Measurements from ENCODE around the gene RUNX2. TPM values are rescaled to one million over a fixed set of nuclear protein-coding genes. Genes with fewer than 3 reads are reported as not detected.

Gene RUNX2
- total and polyA plus RNA-seq, 10 of the 15 experiments (the other 5 are each of a cell fraction or from before 2014, with no cell fraction given): 0.01 to 0.77 (median 0.15) TPM; not detected in 3

- DNase-seq (ENCODE audit: low read depth, low spot score) (no peak), FAIRE-seq (no peak), ATAC-seq (no peak)
- H3K4me2 ChIP-seq (ENCODE audit: control insufficient read depth, insufficient read depth): no peak overlapping the region
- no peak overlapping the region for H3K4me3 ChIP-seq
- H3K9ac ChIP-seq (ENCODE audit: control insufficient read depth, insufficient read depth, low read length): no peak overlapping the region
- ChIA-PET RAD21 (ENCODE audit: unreplicated experiment) (interaction anchor here (0.7 to 1.7 kb wide), 2 partner anchors 299 to 762 kb away, joined by 3 to 4 read pairs; no protein-coding TSS in a partner anchor), POLR2A (no interaction called here), SMC1A (ENCODE audit: uncharacterized antibody, unreplicated experiment) (no interaction called here), CTCF (interaction anchor here (1.3 kb wide), 1 partner anchor 299 kb away, joined by 3 read pairs; no protein-coding TSS in a partner anchor)
- no peak overlapping the region for H3K27ac ChIP-seq (ENCODE audit: control insufficient read depth, insufficient read depth)
- WGBS (ENCODE audit: insufficient coverage, insufficient replicate concordance, low lambda C conversion rate, missing lambda C conversion rate): 20% methylated on average over 2 of the region's 2 CpGs
- in situ Hi-C loops (cut with MboI): loop anchor here (10.0 kb wide), 1 partner anchor 771 kb away; no protein-coding TSS in a partner anchor
- H3K79me2 ChIP-seq (ENCODE audit: control insufficient read depth, insufficient read depth, low read length): no peaks in the 10 kb centered on the region
- H2AFZ ChIP-seq (ENCODE audit: control insufficient read depth, low read depth, low read length): no peak overlapping the region
- H4K20me1 ChIP-seq (ENCODE audit: control insufficient read depth, insufficient read depth): peaks cover 3% of the 10 kb centered on the region; the same call in 1 of the 2 replicates
- no TSS peak for BruUV-seq (replicated peaks)
- H3K27me3 ChIP-seq (replicated peaks in 1 of 2; ENCODE audit: control insufficient read depth in 2 of 2, insufficient read depth in 2 of 2, low read length in 1 of 2): peaks cover 2 to 8% of the 10 kb centered on the region in 2 experiments; a peak in 3 of 4 replicates
- H3K36me3 ChIP-seq (ENCODE audit: control insufficient read depth in 2 of 2, insufficient read depth in 2 of 2, low read length in 1 of 2): no peaks in the 10 kb centered on the region
- H3K9me3 ChIP-seq (replicated peaks; ENCODE audit: control insufficient read depth, insufficient read depth, low read length): no peaks in the 10 kb centered on the region
- intact Hi-C loops (cut with micrococcal nuclease; ENCODE audit: unreplicated experiment): loop anchor here (10.0 kb wide), 2 partner anchors 331 to 781 kb away; no protein-coding TSS in a partner anchor
- no peaks in the 10 kb centered on the region for H3K4me1 ChIP-seq (ENCODE audit: control insufficient read depth, insufficient read depth, low read length)
- TF ChIP-seq FOXK2 (IDR thresholded peaks at IDR 0.05) (no peak), SMAD5 (IDR thresholded peaks at IDR 0.05; ENCODE audit: low read depth) (no peak), HDGF (IDR thresholded peaks at IDR 0.05) (no peak), ZBTB33 (IDR thresholded peaks at IDR 0.05) (no peak), TCF7 (IDR thresholded peaks at IDR 0.05; ENCODE audit: borderline replicate concordance) (no peak), CUX1 (IDR thresholded peaks at IDR 0.05; ENCODE audit: insufficient replicate concordance, low read depth, low read length) (no peak), IRF4 (IDR thresholded peaks at IDR 0.05; ENCODE audit: low read depth, low read length) (no peak), ZNF384 (IDR thresholded peaks at IDR 0.05; ENCODE audit: borderline replicate concordance, low read depth, low read length) (no peak), EP300 (IDR thresholded peaks at IDR 0.05; ENCODE audit: borderline replicate concordance in 1 of 2, control insufficient read depth in 1 of 2, low read depth in 2 of 2, low read length in 2 of 2) (no peak), TARDBP (IDR thresholded peaks at IDR 0.05; ENCODE audit: borderline replicate concordance) (no peak), CTCF (IDR thresholded peaks at IDR 0.05 in 2 of 3, conservative IDR thresholded peaks at IDR 0.05 in 1 of 3; ENCODE audit: control insufficient read depth in 2 of 3, extremely low read depth in 1 of 3, insufficient read depth in 1 of 3, low read depth in 3 of 3, low read length in 3 of 3) (no peak), POLR2AphosphoS5 (IDR thresholded peaks at IDR 0.05; ENCODE audit: low read length) (no peak), MLLT1 (IDR thresholded peaks at IDR 0.05) (no peak), SREBF1 (IDR thresholded peaks at IDR 0.05; ENCODE audit: low read length) (no peak)
These were observed 87.2 kb downstream of the RUNX2 start for GRCh38 chr6:45415315-45415714.
